Thyroid gland (tissue), 4 donors: ENCODE data around the gene WDR70. TPM values are rescaled to one million over a fixed set of nuclear protein-coding genes. Genes with fewer than 3 reads are reported as not detected.

Experiments
- DNase-seq, 2 donors: peaks; one replicate each; pipeline ENCODE4 v3.0.0-alpha.2; 2019
- H3K27ac ChIP-seq, 3 donors: fragments of 200-600 bp; sonication (generic); 1 replicate in 2 of 3; 2 replicates in 1 of 3; pipeline ENCODE4 v1.5.1; 2016 to 2019; ENCODE audit warnings: mild to moderate bottlenecking in 1 of 3, moderate library complexity in 1 of 3
- H3K27me3 ChIP-seq: fragments of 200-600 bp; sonication (generic); one replicate; pipeline ENCODE4 v1.5.1; 2019
- H3K36me3 ChIP-seq, 2 donors: fragments of 200-600 bp; sonication (generic); one replicate each; pipeline ENCODE4 v1.5.1; 2016 to 2019
- H3K4me1 ChIP-seq, 2 donors: fragments of 200-600 bp; sonication (generic); one replicate each; pipeline ENCODE4 v1.5.1; 2017 to 2019
- H3K4me3 ChIP-seq, 3 donors: fragments of 200-600 bp; sonication (generic); replicated peaks in 1 of 3; 1 replicate in 2 of 3; 2 replicates in 1 of 3; pipeline ENCODE4 v1.5.1; 2016; ENCODE audit warnings: mild to moderate bottlenecking in 1 of 3
- H3K9me3 ChIP-seq: fragments of 200-600 bp; sonication (generic); one replicate; pipeline ENCODE4 v1.5.1; 2017
- POLR2A ChIP-seq, 2 donors: fragments of 450-650 bp; IDR thresholded peaks; one replicate each; pipeline ENCODE4 v1.6.1; 2017; ENCODE audit warnings: antibody characterized with exemption in 2 of 2, mild to moderate bottlenecking in 2 of 2, moderate library complexity in 1 of 2
- WGBS, 2 donors: methylation state at CpG; one replicate each; pipeline ENCODE4 v1.1.5; 2017; 5-methylcytosine and 5-hydroxymethylcytosine counted together
- intact Hi-C: fragments of 100-400 bp; cut with DNase I; formaldehyde crosslinking; loops from one replicate; pipeline ENCODE4 v1.15.1; 2023
- total RNA-seq, 4 donors: library from RNA; depleted of rRNA; stranded (reverse); fragments of >200 nt; gene quantifications; one replicate each; pipeline ENCODE4 v1.2.3, GENCODE V29; 2016
- TF ChIP-seq, protein P1 (sequence below), 6 experiments: fragments of 200-600 bp in 3 of 6; fragments of 450-650 bp in 3 of 6; sonication (generic) in 3 of 6; IDR thresholded peaks; one replicate each; pipeline ENCODE4 v1.5.1; 2016 to 2019; ENCODE audit warnings: antibody characterized with exemption in 6 of 6, mild to moderate bottlenecking in 2 of 6, inconsistent platforms in 1 of 6, moderate library complexity in 1 of 6

WDR70 gene
- total RNA-seq, 4 donors from 2014 or later, result 31.3 to 103 (median 33.5) TPM

DNA sequence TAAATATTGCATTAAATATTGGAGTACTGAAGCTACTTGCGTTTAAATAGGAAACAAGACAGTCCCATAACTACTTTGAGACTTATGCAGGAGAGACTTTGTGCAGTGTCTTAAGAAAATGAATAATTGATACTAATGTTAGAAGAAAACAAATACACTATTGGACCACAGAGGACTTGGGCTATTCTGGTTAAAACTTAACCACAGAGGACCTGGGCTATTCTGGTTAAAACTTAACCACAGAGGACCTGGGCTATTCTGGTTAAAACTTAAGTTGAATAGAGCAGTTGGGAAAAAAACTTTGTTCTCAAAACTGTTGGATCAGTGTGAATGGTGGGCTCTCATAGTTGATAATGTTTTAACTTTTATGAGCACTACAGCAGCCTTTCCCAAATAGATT, 141.7 kb downstream of the WDR70 start:
- TF ChIP-seq, protein P1, sequence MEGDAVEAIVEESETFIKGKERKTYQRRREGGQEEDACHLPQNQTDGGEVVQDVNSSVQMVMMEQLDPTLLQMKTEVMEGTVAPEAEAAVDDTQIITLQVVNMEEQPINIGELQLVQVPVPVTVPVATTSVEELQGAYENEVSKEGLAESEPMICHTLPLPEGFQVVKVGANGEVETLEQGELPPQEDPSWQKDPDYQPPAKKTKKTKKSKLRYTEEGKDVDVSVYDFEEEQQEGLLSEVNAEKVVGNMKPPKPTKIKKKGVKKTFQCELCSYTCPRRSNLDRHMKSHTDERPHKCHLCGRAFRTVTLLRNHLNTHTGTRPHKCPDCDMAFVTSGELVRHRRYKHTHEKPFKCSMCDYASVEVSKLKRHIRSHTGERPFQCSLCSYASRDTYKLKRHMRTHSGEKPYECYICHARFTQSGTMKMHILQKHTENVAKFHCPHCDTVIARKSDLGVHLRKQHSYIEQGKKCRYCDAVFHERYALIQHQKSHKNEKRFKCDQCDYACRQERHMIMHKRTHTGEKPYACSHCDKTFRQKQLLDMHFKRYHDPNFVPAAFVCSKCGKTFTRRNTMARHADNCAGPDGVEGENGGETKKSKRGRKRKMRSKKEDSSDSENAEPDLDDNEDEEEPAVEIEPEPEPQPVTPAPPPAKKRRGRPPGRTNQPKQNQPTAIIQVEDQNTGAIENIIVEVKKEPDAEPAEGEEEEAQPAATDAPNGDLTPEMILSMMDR (IDR thresholded peaks at IDR 0.05), result no peak
- TF ChIP-seq POLR2A (IDR thresholded peaks at IDR 0.05), result no peak
- WGBS, 2 donors, result 91 to 94% methylated on average over 1 of the region's 1 CpG

DNA sequence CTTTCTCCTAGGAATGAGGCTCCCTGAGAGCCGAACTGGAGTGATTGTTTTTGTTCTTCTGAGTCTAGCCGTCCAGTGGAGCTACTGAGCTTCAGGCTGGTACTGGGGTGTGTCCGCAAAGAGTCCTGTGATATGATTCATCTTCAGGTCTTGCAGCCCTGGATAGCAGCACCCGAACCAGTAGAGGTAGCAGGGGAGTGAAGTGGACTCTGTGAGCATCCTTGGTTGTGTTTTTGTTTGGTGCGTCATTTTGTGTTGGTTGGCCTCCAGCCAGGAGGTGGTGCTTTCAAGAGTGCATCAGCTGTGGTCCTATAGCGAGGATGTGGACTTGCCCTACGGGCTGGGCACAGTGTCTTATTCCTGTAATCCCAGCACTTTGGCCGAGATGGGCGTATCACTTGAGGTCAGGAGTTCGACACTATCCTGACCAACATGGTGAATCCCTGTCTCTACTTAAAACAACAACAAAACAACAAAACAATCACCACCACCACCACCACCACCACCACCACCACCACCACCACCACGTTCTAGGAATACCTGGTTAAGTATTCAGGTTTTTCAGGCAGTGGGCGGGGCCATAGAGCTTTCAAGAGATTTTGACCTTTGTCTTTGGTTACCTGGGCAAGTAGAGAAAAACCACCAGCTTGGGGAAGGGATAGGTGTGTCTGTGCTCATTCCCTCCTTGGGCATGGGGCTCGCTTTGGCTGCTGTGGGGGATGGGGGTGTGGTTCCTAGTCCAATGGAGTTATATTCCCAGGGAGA, 154.0 kb downstream of the WDR70 start:
- Histone ChIP-seq H3K4me1 (no peaks in the 10 kb centered on the region), H3K36me3 (no peaks in the 10 kb centered on the region), H3K9me3 (no peaks in the 10 kb centered on the region), H3K27me3 (no peaks in the 10 kb centered on the region), H3K27ac (no peak overlapping the region), H3K4me3 (no peak overlapping the region)
- TF ChIP-seq POLR2A (IDR thresholded peaks at IDR 0.05), result no peak
- TF ChIP-seq, protein P1 (IDR thresholded peaks at IDR 0.05), result no peak
- intact Hi-C loops, result no loop called here
- WGBS, 2 donors, result 96 to 97% methylated on average over 13 of the region's 13 CpGs
- DNase-seq, result no peak

More for the DNA sequence above, 141.7 kb downstream of the WDR70 start:
- Histone ChIP-seq H3K9me3 (no peaks in the 10 kb centered on the region), H3K4me3 (no peak overlapping the region), H3K27me3 (no peaks in the 10 kb centered on the region), H3K36me3 (no peaks in the 10 kb centered on the region), H3K4me1 (no peaks in the 10 kb centered on the region), H3K27ac (no peak overlapping the region)
- intact Hi-C loops, result no loop called here
- no peak for DNase-seq

DNA sequence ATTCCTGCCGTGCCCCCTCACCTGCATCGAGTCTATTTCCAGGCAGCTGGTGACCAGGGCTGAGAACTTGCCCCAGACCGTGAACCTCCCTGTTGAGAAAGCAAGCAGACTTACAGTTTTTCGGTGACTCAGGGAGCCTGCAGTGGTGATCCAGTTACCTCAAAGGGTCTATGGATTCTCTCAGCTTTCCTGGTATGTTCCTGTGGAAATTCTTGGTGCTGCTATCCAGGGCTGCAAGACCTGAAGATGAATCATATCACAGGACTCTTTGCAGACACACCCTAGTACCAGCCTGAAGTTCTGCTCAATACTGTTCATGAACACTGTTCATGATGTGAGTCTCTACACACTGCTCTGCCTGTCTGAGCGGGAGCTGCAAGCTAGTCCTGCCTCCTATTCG, 154.7 kb downstream of the WDR70 start:
- intact Hi-C loops, result no loop called here
- Histone ChIP-seq H3K9me3 (no peaks in the 10 kb centered on the region), H3K36me3 (no peaks in the 10 kb centered on the region), H3K4me3 (no peak overlapping the region), H3K4me1 (no peaks in the 10 kb centered on the region), H3K27me3 (no peaks in the 10 kb centered on the region), H3K27ac (no peak overlapping the region)
- WGBS, 2 donors, result 95 to 100% methylated on average over 6 of the region's 6 CpGs
- TF ChIP-seq POLR2A (IDR thresholded peaks at IDR 0.05), result no peak
- TF ChIP-seq, protein P1 (IDR thresholded peaks at IDR 0.05), result no peak
- DNase-seq, result no peak

DNA sequence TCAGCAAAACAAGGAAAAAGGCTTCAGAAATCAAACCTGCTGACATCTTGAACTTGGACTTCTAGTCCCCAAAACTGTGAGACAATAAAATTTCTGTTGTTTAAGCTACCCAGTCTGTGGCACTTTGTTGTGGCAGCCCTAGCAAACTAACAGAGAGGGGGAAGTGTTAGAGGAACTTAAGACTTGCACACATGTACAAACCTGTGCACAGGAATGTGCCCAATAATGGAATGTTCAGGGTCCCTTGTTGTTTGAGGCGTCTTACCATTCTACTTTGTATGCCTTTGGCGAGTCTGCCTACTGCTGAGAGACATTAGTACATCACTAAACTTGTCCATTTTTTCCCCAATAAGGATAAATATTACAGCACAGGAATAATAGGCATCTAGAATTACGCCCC, 160.3 kb downstream of the WDR70 start:
- H3K4me3 ChIP-seq, result no peak overlapping the region
- no peak overlapping the region for H3K27ac ChIP-seq
- no peaks in the 10 kb centered on the region for H3K27me3 ChIP-seq
- 96 to 100% methylated on average over 3 of the region's 3 CpGs for WGBS, 2 donors
- no peaks in the 10 kb centered on the region for H3K36me3 ChIP-seq
- DNase-seq, result no peak
- TF ChIP-seq, protein P1 (IDR thresholded peaks at IDR 0.05), result no peak
- TF ChIP-seq POLR2A (IDR thresholded peaks at IDR 0.05), result no peak
- peaks cover 0 to 4% of the 10 kb centered on the region in 2 donors for H3K4me1 ChIP-seq
- intact Hi-C loops, result no loop called here
- no peaks in the 10 kb centered on the region for H3K9me3 ChIP-seq

DNA sequence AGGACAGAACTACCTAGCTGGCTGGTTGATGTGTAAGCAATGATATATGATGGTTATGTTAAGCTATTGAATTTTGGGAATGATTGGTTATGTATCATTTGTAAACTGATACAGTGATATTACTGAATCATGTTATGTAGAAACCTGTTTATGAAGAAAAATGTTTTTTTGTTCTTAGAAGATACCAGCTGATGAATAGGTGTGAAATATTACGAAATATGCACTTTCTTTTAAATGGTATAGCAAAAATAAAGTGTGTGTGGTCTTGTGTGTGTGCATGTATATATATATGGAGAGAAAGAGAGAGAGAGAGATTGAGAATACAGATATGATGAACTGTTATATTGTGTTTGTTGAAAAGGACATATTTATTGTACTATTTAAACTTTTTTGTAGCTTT, 164.1 kb downstream of the WDR70 start:
- intact Hi-C loops, result no loop called here
- no peaks in the 10 kb centered on the region for H3K9me3 ChIP-seq
- H3K27ac ChIP-seq, result no peak overlapping the region
- no peaks in the 10 kb centered on the region for H3K27me3 ChIP-seq
- no peak overlapping the region for H3K4me3 ChIP-seq
- no peak for DNase-seq
- no peak for TF ChIP-seq POLR2A (IDR thresholded peaks at IDR 0.05)
- TF ChIP-seq, protein P1 (IDR thresholded peaks at IDR 0.05), result no peak
- H3K36me3 ChIP-seq, result no peaks in the 10 kb centered on the region
- 94 to 99% methylated on average over 1 of the region's 1 CpG for WGBS, 2 donors
- H3K4me1 ChIP-seq, result peaks cover 0 to 4% of the 10 kb centered on the region in 2 donors
